Neuronal stem cell (in vitro differentiated cells): Measurements from ENCODE around the gene HPSE2.

ENCODE experiments used
- DNase-seq: peaks from one replicate; pipeline ENCODE4 v3.0.0-alpha.2; 2013; ENCODE audit warnings: low spot score
- H2AFZ ChIP-seq: one replicate; pipeline ENCODE4 v1.6.1; 2013; ENCODE audit warnings: mild to moderate bottlenecking, low read length, inconsistent platforms
- H2AK5ac ChIP-seq: 2 replicates; pipeline ENCODE4 v1.6.1; 2013; ENCODE audit warnings: low read depth, mild to moderate bottlenecking, inconsistent platforms, low read length, moderate library complexity, mixed read lengths
- H2BK120ac ChIP-seq: 2 replicates; pipeline ENCODE4 v1.6.1; 2013; ENCODE audit warnings: low read depth, mild to moderate bottlenecking, inconsistent platforms, low read length, moderate library complexity, mixed read lengths
- H2BK12ac ChIP-seq: one replicate; pipeline ENCODE4 v1.6.1; 2013; ENCODE audit warnings: low read length, inconsistent platforms
- H2BK15ac ChIP-seq: 2 replicates; pipeline ENCODE4 v1.6.1; 2013; ENCODE audit warnings: mild to moderate bottlenecking, low read length, inconsistent platforms, mixed read lengths
- H2BK5ac ChIP-seq: one replicate; pipeline ENCODE4 v1.6.1; 2013; ENCODE audit warnings: inconsistent platforms, mild to moderate bottlenecking, low read length, moderate library complexity
- H3K14ac ChIP-seq: one replicate; pipeline ENCODE4 v1.6.1; 2013; ENCODE audit warnings: low read length, inconsistent platforms
- H3K18ac ChIP-seq: 2 replicates; pipeline ENCODE4 v1.6.1; 2013; ENCODE audit warnings: low read length, inconsistent platforms
- H3K23ac ChIP-seq: 2 replicates; pipeline ENCODE4 v1.6.1; 2013; ENCODE audit warnings: low read depth, mild to moderate bottlenecking, mixed read lengths, low read length, inconsistent platforms; ENCODE audit not compliant: poor library complexity
- H3K27ac ChIP-seq: replicated peaks from 3 replicates; pipeline ENCODE4 v1.5.1; 2013; ENCODE audit warnings: low read length, inconsistent platforms
- H3K27me3 ChIP-seq, 3 experiments: 2 replicates each; pipeline ENCODE4 v1.6.1; 2013; ENCODE audit warnings: low read length in 3 of 3, mild to moderate bottlenecking in 2 of 3, inconsistent platforms in 1 of 3, low read depth in 1 of 3, mixed read lengths in 1 of 3, moderate library complexity in 1 of 3; ENCODE audit not compliant: control insufficient read depth in 3 of 3, insufficient read depth in 3 of 3
- H3K36me3 ChIP-seq, 2 donors: replicated peaks in 1 of 2; 2 replicates each; pipeline ENCODE4 v1.6.1; 2013; ENCODE audit warnings: low read length in 2 of 2; ENCODE audit not compliant: control insufficient read depth in 2 of 2, insufficient read depth in 2 of 2
- H3K4ac ChIP-seq: 2 replicates; pipeline ENCODE4 v1.6.1; 2013; ENCODE audit warnings: inconsistent platforms, mild to moderate bottlenecking, low read length, moderate library complexity
- H3K4me1 ChIP-seq, 2 donors: 1 replicate in 1 of 2; 2 replicates in 1 of 2; pipeline ENCODE4 v1.6.1; 2013; ENCODE audit warnings: low read length in 2 of 2, low read depth in 1 of 2; ENCODE audit not compliant: control insufficient read depth in 2 of 2, insufficient read depth in 1 of 2
- H3K4me2 ChIP-seq: one replicate; pipeline ENCODE4 v1.6.1; 2013; ENCODE audit warnings: mild to moderate bottlenecking, low read length, inconsistent platforms; ENCODE audit not compliant: insufficient read depth, poor library complexity, severe bottlenecking
- H3K4me3 ChIP-seq, 2 donors: 2 replicates each; pipeline ENCODE4 v1.5.1; 2013; ENCODE audit warnings: low read length in 2 of 2, mild to moderate bottlenecking in 2 of 2, inconsistent platforms in 1 of 2, moderate library complexity in 1 of 2
- H3K79me1 ChIP-seq: one replicate; pipeline ENCODE4 v1.6.1; 2013; ENCODE audit warnings: low read depth, mild to moderate bottlenecking, inconsistent platforms, low read length, moderate library complexity
- H3K9ac ChIP-seq: one replicate; pipeline ENCODE4 v1.6.1; 2013; ENCODE audit warnings: mild to moderate bottlenecking, low read depth, low read length, inconsistent platforms; ENCODE audit not compliant: poor library complexity
- H3K9me3 ChIP-seq, 2 donors: replicated peaks in 1 of 2; 2 replicates each; pipeline versions ENCODE3 to v1.6.1; 2013; ENCODE audit warnings: low read length in 2 of 2, mild to moderate bottlenecking in 2 of 2, inconsistent platforms in 1 of 2, low read depth in 1 of 2, mixed read lengths in 1 of 2, moderate library complexity in 1 of 2; ENCODE audit not compliant: control insufficient read depth in 2 of 2, insufficient read depth in 1 of 2
- H4K8ac ChIP-seq: one replicate; pipeline ENCODE4 v1.6.1; 2013; ENCODE audit warnings: low read depth, mild to moderate bottlenecking, inconsistent platforms, low read length, moderate library complexity
- H4K91ac ChIP-seq: one replicate; pipeline ENCODE4 v1.6.1; 2013; ENCODE audit warnings: low read length, low read depth, mild to moderate bottlenecking, inconsistent platforms; ENCODE audit not compliant: poor library complexity
- WGBS, 2 donors: extraction: QIAGEN DNeasy Blood & Tissue Kit; methylation state at CpG; one replicate each; pipeline ENCODE4 v1.1.7; 2013; ENCODE audit warnings: missing lambda C conversion rate in 2 of 2, mixed read lengths in 1 of 2; ENCODE audit not compliant: insufficient read length in 2 of 2, insufficient replicate concordance in 1 of 2; ENCODE audit errors: extremely low coverage in 2 of 2; 5-methylcytosine and 5-hydroxymethylcytosine counted together

Gene HPSE2

DNA sequence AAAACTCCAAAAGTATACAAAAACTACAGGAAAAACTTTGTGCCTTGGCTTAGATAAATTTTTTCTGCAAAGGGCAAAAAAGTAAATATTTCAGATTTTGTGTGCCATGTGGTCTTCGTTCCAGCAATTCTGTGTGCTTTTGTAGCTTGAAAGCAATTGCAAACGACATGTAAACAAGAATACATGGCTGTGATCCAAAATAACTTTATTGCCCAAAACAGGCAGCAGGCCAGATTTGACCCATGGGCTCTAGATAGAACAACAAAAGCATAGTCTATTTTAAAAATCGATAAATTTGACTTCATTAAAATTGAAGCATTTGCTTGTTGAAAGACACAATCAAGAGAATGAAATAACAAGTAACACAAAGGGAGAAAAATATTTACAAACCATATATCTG, 336.6 kb downstream of the HPSE2 start:
- no peak overlapping the region for H3K9ac ChIP-seq
- H3K14ac ChIP-seq, result no peak overlapping the region
- no peak overlapping the region for H4K91ac ChIP-seq
- H2AK5ac ChIP-seq, result no peak overlapping the region
- H2BK5ac ChIP-seq, result no peak overlapping the region
- H3K79me1 ChIP-seq, result no peaks in the 10 kb centered on the region
- no CpG with 5 or more reads among the region's 3 CpGs for WGBS, 2 donors
- no peaks in the 10 kb centered on the region for H3K27me3 ChIP-seq
- H3K23ac ChIP-seq, result no peak overlapping the region
- no peaks in the 10 kb centered on the region for H3K9me3 ChIP-seq
- H4K8ac ChIP-seq, result no peak overlapping the region
- no peak overlapping the region for H2BK12ac ChIP-seq
- no peak overlapping the region for H2BK15ac ChIP-seq
- H3K27ac ChIP-seq, result no peak overlapping the region
- no peak overlapping the region for H3K4ac ChIP-seq
- H3K36me3 ChIP-seq, result no peaks in the 10 kb centered on the region
- no peaks in the 10 kb centered on the region for H3K4me1 ChIP-seq
- no peak overlapping the region for H3K4me2 ChIP-seq
- H2BK120ac ChIP-seq, result no peak overlapping the region
- H3K4me3 ChIP-seq, result no peak overlapping the region
- DNase-seq, result no peak
- H3K18ac ChIP-seq, result no peak overlapping the region
- no peak overlapping the region for H2AFZ ChIP-seq

DNA sequence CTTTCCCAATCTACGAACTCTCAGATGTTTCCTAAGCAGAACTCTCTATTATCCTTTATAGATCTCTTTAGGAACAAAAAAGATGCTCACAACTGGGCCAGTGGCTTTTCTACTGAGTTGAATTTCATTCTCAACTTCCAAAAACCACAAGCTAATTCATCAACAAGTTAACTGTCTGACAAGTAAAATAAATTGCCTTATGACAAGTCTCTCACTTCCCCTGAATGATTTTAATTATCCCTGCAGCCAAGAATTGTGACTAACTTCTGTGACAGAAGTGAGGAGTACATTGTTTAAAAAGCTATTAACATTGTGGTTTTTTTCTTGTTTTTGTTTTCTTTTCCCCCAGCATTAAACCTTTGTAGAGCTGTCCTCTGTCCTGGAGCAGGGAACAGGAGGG, 343.1 kb downstream of the HPSE2 start:
- H3K9me3 ChIP-seq, result no peaks in the 10 kb centered on the region
- no peak overlapping the region for H4K91ac ChIP-seq
- WGBS, 2 donors, result no CpG with 5 or more reads among the region's 1 CpG
- DNase-seq, result no peak
- no peak overlapping the region for H2BK120ac ChIP-seq
- H3K4me3 ChIP-seq, result no peak overlapping the region
- H2BK15ac ChIP-seq, result no peak overlapping the region
- H3K36me3 ChIP-seq, result no peaks in the 10 kb centered on the region
- H3K14ac ChIP-seq, result no peak overlapping the region
- no peak overlapping the region for H2BK5ac ChIP-seq
- H2BK12ac ChIP-seq, result no peak overlapping the region
- H3K18ac ChIP-seq, result no peak overlapping the region
- H3K9ac ChIP-seq, result no peak overlapping the region
- no peaks in the 10 kb centered on the region for H3K4me1 ChIP-seq
- H3K27me3 ChIP-seq, result no peaks in the 10 kb centered on the region
- no peak overlapping the region for H2AK5ac ChIP-seq
- no peak overlapping the region for H3K4me2 ChIP-seq
- no peak overlapping the region for H3K4ac ChIP-seq
- H3K79me1 ChIP-seq, result no peaks in the 10 kb centered on the region
- no peak overlapping the region for H4K8ac ChIP-seq
- H3K23ac ChIP-seq, result no peak overlapping the region
- no peak overlapping the region for H2AFZ ChIP-seq
- H3K27ac ChIP-seq, result no peak overlapping the region

DNA sequence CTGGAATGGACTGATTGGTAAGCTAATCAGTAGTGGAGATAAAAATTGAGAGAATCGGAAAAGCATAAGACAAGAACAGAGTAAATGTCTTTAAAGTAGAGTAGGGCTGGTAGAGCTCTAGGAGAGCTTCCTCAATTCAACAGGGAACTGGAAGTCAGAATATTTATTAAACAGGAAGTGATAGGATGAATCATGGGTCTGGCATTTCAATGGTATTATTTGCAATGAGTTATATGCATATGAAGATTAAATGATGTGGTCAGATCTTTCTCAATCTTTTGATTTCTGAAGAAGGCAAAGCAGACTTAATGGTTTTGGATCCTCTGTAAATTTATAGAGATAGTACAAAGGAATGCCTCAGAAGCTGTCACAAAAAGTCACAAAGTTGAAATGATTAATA, 349.0 kb downstream of the HPSE2 start:
- no peak overlapping the region for H4K8ac ChIP-seq
- no peak overlapping the region for H3K14ac ChIP-seq
- H3K4ac ChIP-seq, result no peak overlapping the region
- no peak overlapping the region for H2BK12ac ChIP-seq
- H3K27ac ChIP-seq, result no peak overlapping the region
- H3K4me3 ChIP-seq, result no peak overlapping the region
- no peak overlapping the region for H2BK15ac ChIP-seq
- no peaks in the 10 kb centered on the region for H3K9me3 ChIP-seq
- H2BK120ac ChIP-seq, result no peak overlapping the region
- H4K91ac ChIP-seq, result no peak overlapping the region
- no peak overlapping the region for H2BK5ac ChIP-seq
- no peaks in the 10 kb centered on the region for H3K36me3 ChIP-seq
- no peaks in the 10 kb centered on the region for H3K79me1 ChIP-seq
- H3K4me1 ChIP-seq, result no peaks in the 10 kb centered on the region
- no peaks in the 10 kb centered on the region for H3K27me3 ChIP-seq
- H2AK5ac ChIP-seq, result no peak overlapping the region
- no peak overlapping the region for H3K23ac ChIP-seq
- WGBS, 2 donors, result no CpG with 5 or more reads among the region's 1 CpG
- DNase-seq, result no peak
- H3K4me2 ChIP-seq, result no peak overlapping the region
- H2AFZ ChIP-seq, result no peak overlapping the region
- H3K9ac ChIP-seq, result no peak overlapping the region
- no peak overlapping the region for H3K18ac ChIP-seq

DNA sequence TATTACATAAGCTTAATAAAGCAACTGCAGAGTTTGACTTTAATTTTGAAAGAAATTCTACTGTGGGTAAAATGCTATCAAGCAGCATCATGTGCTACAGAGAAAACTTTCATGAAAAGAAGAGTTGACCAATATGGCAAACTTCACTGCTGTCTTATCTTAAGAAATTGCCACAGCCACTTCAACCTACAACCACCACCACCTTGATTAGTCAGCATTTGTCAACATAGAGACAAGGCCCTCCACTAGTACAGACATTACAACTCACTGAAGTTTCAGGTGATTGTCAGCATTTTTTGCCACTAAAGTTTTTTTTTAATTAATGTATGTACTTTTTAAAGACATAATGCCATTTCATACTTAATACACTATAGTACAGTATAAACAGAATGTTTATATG, 350.3 kb downstream of the HPSE2 start:
- no peak overlapping the region for H3K27ac ChIP-seq
- H3K4me2 ChIP-seq, result no peak overlapping the region
- no peak overlapping the region for H2AFZ ChIP-seq
- no peak overlapping the region for H4K91ac ChIP-seq
- no peak overlapping the region for H3K4me3 ChIP-seq
- no peak overlapping the region for H3K23ac ChIP-seq
- no peak overlapping the region for H2BK15ac ChIP-seq
- no peak overlapping the region for H3K9ac ChIP-seq
- no peak for DNase-seq
- no peak overlapping the region for H4K8ac ChIP-seq
- no peak overlapping the region for H3K18ac ChIP-seq
- H3K4me1 ChIP-seq, result no peaks in the 10 kb centered on the region
- no peak overlapping the region for H3K4ac ChIP-seq
- no peaks in the 10 kb centered on the region for H3K36me3 ChIP-seq
- no peaks in the 10 kb centered on the region for H3K27me3 ChIP-seq
- no peak overlapping the region for H2BK5ac ChIP-seq
- H3K9me3 ChIP-seq, result no peaks in the 10 kb centered on the region
- H2BK120ac ChIP-seq, result no peak overlapping the region
- H3K14ac ChIP-seq, result no peak overlapping the region
- H3K79me1 ChIP-seq, result no peaks in the 10 kb centered on the region
- H2AK5ac ChIP-seq, result no peak overlapping the region
- H2BK12ac ChIP-seq, result no peak overlapping the region
